ENCODE data around the gene HOXC9. TPM values are rescaled to one million over a fixed set of nuclear protein-coding genes. Genes with fewer than 3 reads are reported as not detected.

The HOXC9 gene
- total and polyA plus RNA-seq, 3 experiments from 2014 or later: not detected

- Mint-ChIP-seq H3K36me3 (peaks cover 0 to 3% (median 0%) of the 10 kb centered on the region in 3 donors), H3K9me3 (peaks cover 0 to 4% (median 1%) of the 10 kb centered on the region in 5 donors), H3K4me3 (no peak overlapping the region), H3K4me1 (peaks cover 30 to 46% (median 37%) of the 10 kb centered on the region in 3 donors), H3K27ac (peak overlapping the region in 1 of 8 donors; percentile 82), H3K27me3 (peaks cover 79 to 87% of the 10 kb centered on the region in 2 donors)
- Histone ChIP-seq H3K4me3 (ENCODE audit: low read length) (no peak overlapping the region), H3K4me1 (ENCODE audit: insufficient read depth, low read length) (peaks cover 14% of the 10 kb centered on the region), H3K27me3 (ENCODE audit: insufficient read depth, low read length, poor library complexity, severe bottlenecking) (peaks cover 89% of the 10 kb centered on the region), H3K27ac (ENCODE audit: low read depth, low read length) (no peak overlapping the region), H3K36me3 (ENCODE audit: insufficient read depth, low read length) (no peaks in the 10 kb centered on the region), H3K9me3 (ENCODE audit: low read length) (no peaks in the 10 kb centered on the region)
- ChIA-PET CTCF (no interaction called here), POLR2A (no interaction called here)
- DNase-seq: no peak
These were observed 40.6 kb upstream of the HOXC9 start for GRCh38 chr12:53959314-53959713.

GRCh38 chr12:53960187-53961024 lies 39.6 kb upstream of the HOXC9 start:
- Histone ChIP-seq H3K9me3 (ENCODE audit: low read length) (no peaks in the 10 kb centered on the region), H3K4me3 (ENCODE audit: low read length) (no peak overlapping the region), H3K27ac (ENCODE audit: low read depth, low read length) (no peak overlapping the region), H3K27me3 (ENCODE audit: insufficient read depth, low read length, poor library complexity, severe bottlenecking) (peaks cover 92% of the 10 kb centered on the region), H3K36me3 (ENCODE audit: insufficient read depth, low read length) (no peaks in the 10 kb centered on the region), H3K4me1 (ENCODE audit: insufficient read depth, low read length) (peaks cover 25% of the 10 kb centered on the region)
- H3K27ac Mint-ChIP-seq: peak overlapping the region in 2 of 8 donors; percentile 37 to 82
- peaks cover 0 to 4% (median 1%) of the 10 kb centered on the region in 5 donors for H3K9me3 Mint-ChIP-seq
- H3K4me1 Mint-ChIP-seq: peaks cover 39 to 52% (median 45%) of the 10 kb centered on the region in 3 donors
- H3K27me3 Mint-ChIP-seq: peaks cover 85 to 93% of the 10 kb centered on the region in 2 donors
- ChIA-PET POLR2A (no interaction called here), CTCF (no interaction called here)
- peaks cover 0 to 3% (median 0%) of the 10 kb centered on the region in 3 donors for H3K36me3 Mint-ChIP-seq
- DNase-seq: no peak
- peak overlapping the region in 4 of 7 donors; percentile 1 to 43 (median 6) for H3K4me3 Mint-ChIP-seq

GRCh38 chr12:53961025-53961761 lies 38.8 kb upstream of the HOXC9 start:
- Mint-ChIP-seq H3K36me3 (peaks cover 0 to 1% (median 0%) of the 10 kb centered on the region in 3 donors), H3K9me3 (peaks cover 0 to 1% (median 0%) of the 10 kb centered on the region in 5 donors), H3K27me3 (peaks cover 84 to 93% of the 10 kb centered on the region in 2 donors), H3K4me1 (peaks cover 41 to 52% (median 45%) of the 10 kb centered on the region in 3 donors), H3K27ac (peak overlapping the region in 1 of 8 donors; percentile 27), H3K4me3 (peak overlapping the region in 1 of 7 donors; percentile 51)
- no peak overlapping the region for H3K27ac ChIP-seq (ENCODE audit: low read depth, low read length)
- DNase-seq: no peak
- ChIA-PET POLR2A (no interaction called here), CTCF (interaction anchor here (1.1 kb wide), 1 partner anchor 25 kb away, joined by 3 read pairs; no protein-coding TSS in a partner anchor)
- peaks cover 92% of the 10 kb centered on the region for H3K27me3 ChIP-seq (ENCODE audit: insufficient read depth, low read length, poor library complexity, severe bottlenecking)
- peaks cover 27% of the 10 kb centered on the region for H3K4me1 ChIP-seq (ENCODE audit: insufficient read depth, low read length)
- no peaks in the 10 kb centered on the region for H3K36me3 ChIP-seq (ENCODE audit: insufficient read depth, low read length)
- H3K9me3 ChIP-seq (ENCODE audit: low read length): no peaks in the 10 kb centered on the region
- no peak overlapping the region for H3K4me3 ChIP-seq (ENCODE audit: low read length)

- H3K9me3 ChIP-seq (ENCODE audit: low read length): no peaks in the 10 kb centered on the region
- CTCF ChIA-PET: no interaction called here
- H3K27ac Mint-ChIP-seq: no peak overlapping the region
- H3K4me1 ChIP-seq (ENCODE audit: insufficient read depth, low read length): peaks cover 24% of the 10 kb centered on the region
- peaks cover 83 to 93% of the 10 kb centered on the region in 2 donors for H3K27me3 Mint-ChIP-seq
- H3K36me3 Mint-ChIP-seq: peaks cover 0 to 1% (median 0%) of the 10 kb centered on the region in 3 donors
- H3K4me3 Mint-ChIP-seq: peak overlapping the region in 1 of 7 donors; percentile 24
- no peak overlapping the region for H3K4me3 ChIP-seq (ENCODE audit: low read length)
- DNase-seq: no peak
- H3K27me3 ChIP-seq (ENCODE audit: insufficient read depth, low read length, poor library complexity, severe bottlenecking): peaks cover 92% of the 10 kb centered on the region
- H3K27ac ChIP-seq (ENCODE audit: low read depth, low read length): no peak overlapping the region
- POLR2A ChIA-PET: no interaction called here
- H3K36me3 ChIP-seq (ENCODE audit: insufficient read depth, low read length): no peaks in the 10 kb centered on the region
- peaks cover 43 to 48% (median 43%) of the 10 kb centered on the region in 3 donors for H3K4me1 Mint-ChIP-seq
- H3K9me3 Mint-ChIP-seq: peaks cover 0 to 1% (median 0%) of the 10 kb centered on the region in 5 donors
These were observed 37.0 kb upstream of the HOXC9 start for GRCh38 chr12:53963005-53963404.

- peaks cover 83 to 93% of the 10 kb centered on the region in 2 donors for H3K27me3 Mint-ChIP-seq
- no peak for DNase-seq
- peaks cover 91% of the 10 kb centered on the region for H3K27me3 ChIP-seq (ENCODE audit: insufficient read depth, low read length, poor library complexity, severe bottlenecking)
- peak overlapping the region in 6 of 7 donors; percentile 5 to 41 (median 12) for H3K4me3 Mint-ChIP-seq
- ChIA-PET POLR2A (no interaction called here), CTCF (no interaction called here)
- no peaks in the 10 kb centered on the region for H3K36me3 ChIP-seq (ENCODE audit: insufficient read depth, low read length)
- H3K4me1 ChIP-seq (ENCODE audit: insufficient read depth, low read length): peaks cover 24% of the 10 kb centered on the region
- peaks cover 0 to 1% (median 0%) of the 10 kb centered on the region in 3 donors for H3K36me3 Mint-ChIP-seq
- H3K9me3 Mint-ChIP-seq: peaks cover 0 to 1% (median 0%) of the 10 kb centered on the region in 5 donors
- H3K27ac Mint-ChIP-seq: peak overlapping the region in 1 of 8 donors; percentile 27
- H3K27ac ChIP-seq (ENCODE audit: low read depth, low read length): no peak overlapping the region
- H3K4me1 Mint-ChIP-seq: peaks cover 40 to 53% (median 43%) of the 10 kb centered on the region in 3 donors
- H3K4me3 ChIP-seq (ENCODE audit: low read length): no peak overlapping the region
- no peaks in the 10 kb centered on the region for H3K9me3 ChIP-seq (ENCODE audit: low read length)
These were observed 36.3 kb upstream of the HOXC9 start for GRCh38 chr12:53963434-53964314.

GRCh38 chr12:53964315-53964713 lies 35.6 kb upstream of the HOXC9 start:
- peak overlapping the region; percentile 4 for H3K4me3 ChIP-seq (ENCODE audit: low read length)
- H3K4me1 ChIP-seq (ENCODE audit: insufficient read depth, low read length): peaks cover 24% of the 10 kb centered on the region
- DNase-seq: no peak
- no peaks in the 10 kb centered on the region for H3K9me3 ChIP-seq (ENCODE audit: low read length)
- CTCF ChIA-PET: interaction anchor here (1.0 kb wide), 1 partner anchor 237 kb away, joined by 3 read pairs; no protein-coding TSS in a partner anchor
- Mint-ChIP-seq H3K27me3 (peaks cover 82 to 93% of the 10 kb centered on the region in 2 donors), H3K9me3 (peaks cover 0 to 1% (median 0%) of the 10 kb centered on the region in 5 donors), H3K4me3 (peak overlapping the region in 5 of 7 donors; percentile 5 to 57 (median 38)), H3K27ac (peak overlapping the region in 1 of 8 donors; percentile 27), H3K36me3 (peaks cover 0 to 1% (median 0%) of the 10 kb centered on the region in 3 donors), H3K4me1 (peaks cover 40 to 53% (median 43%) of the 10 kb centered on the region in 3 donors)
- no peak overlapping the region for H3K27ac ChIP-seq (ENCODE audit: low read depth, low read length)
- H3K36me3 ChIP-seq (ENCODE audit: insufficient read depth, low read length): no peaks in the 10 kb centered on the region
- POLR2A ChIA-PET: no interaction called here
- peaks cover 93% of the 10 kb centered on the region for H3K27me3 ChIP-seq (ENCODE audit: insufficient read depth, low read length, poor library complexity, severe bottlenecking)

All from CD8-positive, alpha-beta memory T cell (primary cell).